ENCODE results near the gene ADD2.

DNA sequence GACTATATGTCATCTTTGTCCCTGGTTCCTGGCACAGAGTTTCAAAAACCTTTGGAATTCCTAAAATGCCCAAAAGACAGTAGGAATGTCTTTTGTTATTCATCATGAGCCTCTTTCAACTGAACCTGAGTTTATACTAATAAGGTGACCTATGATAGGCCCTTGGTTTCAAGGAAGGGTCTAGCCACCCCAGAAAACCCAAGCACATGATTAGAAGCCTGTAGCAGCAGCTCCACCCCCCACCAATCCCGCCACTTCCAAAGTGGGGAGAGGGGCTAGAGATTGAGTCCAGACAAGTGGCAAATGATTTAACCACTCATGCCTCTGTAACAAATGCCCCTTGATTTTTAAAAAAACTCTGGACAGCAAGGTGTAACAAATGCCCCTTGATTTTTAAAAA, 56.8 kb downstream of the ADD2 start:
- TF ChIP-seq EZH2 (IDR thresholded peaks at IDR 0.05; ENCODE audit: insufficient read depth, poor library complexity, severe bottlenecking) (no peak), EZH2phosphoT487 (IDR thresholded peaks at IDR 0.05; ENCODE audit: insufficient read depth, low read depth) (no peak)

All from GM23248 (cell line).